Inferior parietal cortex (tissue), 1 donor: ENCODE results near the gene TMEM14C.
A peak's percentile ranks its signal among the peaks of the same experiment; 100 is the strongest.

Experiments
- DNase-seq: peaks from one replicate; pipeline ENCODE4 v3.0.0-alpha.2; 2016; ENCODE audit errors: extremely low spot score

Gene TMEM14C

GRCh38 chr6:10722820-10723566 lies at the start of gene TMEM14C:
Gene TMEM14C, plus strand, starts transcription at chr6:10723070. Its CDS starts 1,544 bp downstream, at chr6:10724614.
- peak; percentile 93 for DNase-seq

DNA sequence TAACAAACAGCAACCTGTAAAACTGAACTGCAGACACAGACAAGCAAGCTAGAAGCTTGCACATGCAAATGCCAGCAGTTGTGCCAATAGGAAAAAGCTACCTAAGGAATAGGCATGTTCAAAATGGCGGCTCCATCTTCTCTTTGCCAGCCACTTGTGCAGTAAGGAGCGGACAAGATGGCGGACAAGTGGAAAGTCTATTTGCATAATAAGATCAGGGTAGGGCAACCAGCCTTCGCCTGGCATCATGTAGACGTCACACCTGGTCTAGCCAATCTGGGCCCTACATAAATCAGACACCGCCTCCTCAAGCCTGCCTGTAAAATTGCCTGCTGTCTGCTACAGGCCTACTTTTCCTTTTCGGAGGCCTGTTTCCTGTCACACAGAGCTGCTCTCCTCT lies 46.5 kb upstream of the TMEM14C start:
- no peak for DNase-seq

DNA sequence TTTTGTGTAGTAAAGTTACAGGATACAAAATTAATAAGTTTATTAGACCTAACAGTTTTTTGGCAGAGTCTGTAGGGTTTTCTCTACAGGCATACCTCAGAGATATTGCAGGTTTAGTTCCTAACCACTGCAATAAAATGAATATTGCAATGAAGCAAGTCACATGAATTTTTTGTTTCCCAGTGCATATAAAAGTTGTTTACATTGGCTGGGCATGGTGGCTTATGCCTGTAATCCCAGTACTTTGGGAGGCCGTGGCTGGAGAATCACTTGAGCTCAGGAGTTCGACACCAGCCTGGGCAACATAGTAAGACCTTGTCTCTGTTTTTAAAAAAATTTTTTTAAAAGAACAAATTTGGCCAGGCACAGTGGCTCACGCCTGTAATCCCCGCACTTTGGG lies 44.4 kb upstream of the TMEM14C start:
- DNase-seq, result no peak

- no peak for DNase-seq
Observed at GRCh38 chr6:10681795-10682194, 41.1 kb upstream of the TMEM14C start.

GRCh38 chr6:10682355-10682988 lies 40.4 kb upstream of the TMEM14C start:
- no peak for DNase-seq

- no peak for DNase-seq
Observed at GRCh38 chr6:10684618-10685017, 38.3 kb upstream of the TMEM14C start.

- no peak for DNase-seq
Observed at GRCh38 chr6:10685092-10685915, 37.6 kb upstream of the TMEM14C start.

DNA sequence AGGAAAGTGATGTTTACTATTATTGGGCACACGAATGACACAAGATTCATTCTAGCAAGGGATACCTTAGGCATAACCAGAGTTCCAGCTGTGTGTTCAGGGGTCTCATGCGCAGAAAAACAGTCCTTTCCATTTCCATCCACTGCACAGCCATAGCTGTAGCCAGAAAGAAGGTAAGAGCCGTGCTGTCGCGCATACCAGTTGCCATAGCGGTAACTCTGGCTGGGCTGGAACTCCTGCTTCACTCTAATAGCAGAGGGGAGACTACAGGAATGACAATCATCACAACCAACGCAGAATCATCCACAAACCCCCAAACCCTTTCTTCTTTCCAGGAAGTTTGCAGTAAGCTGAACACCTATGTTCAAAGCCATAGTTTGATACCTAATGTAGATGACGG lies 36.0 kb upstream of the TMEM14C start:
- no peak for DNase-seq

GRCh38 chr6:10687582-10687981 lies 35.3 kb upstream of the TMEM14C start:
- DNase-seq, result no peak

- DNase-seq, result no peak
Observed at GRCh38 chr6:10690651-10691445, 32.0 kb upstream of the TMEM14C start.

DNA sequence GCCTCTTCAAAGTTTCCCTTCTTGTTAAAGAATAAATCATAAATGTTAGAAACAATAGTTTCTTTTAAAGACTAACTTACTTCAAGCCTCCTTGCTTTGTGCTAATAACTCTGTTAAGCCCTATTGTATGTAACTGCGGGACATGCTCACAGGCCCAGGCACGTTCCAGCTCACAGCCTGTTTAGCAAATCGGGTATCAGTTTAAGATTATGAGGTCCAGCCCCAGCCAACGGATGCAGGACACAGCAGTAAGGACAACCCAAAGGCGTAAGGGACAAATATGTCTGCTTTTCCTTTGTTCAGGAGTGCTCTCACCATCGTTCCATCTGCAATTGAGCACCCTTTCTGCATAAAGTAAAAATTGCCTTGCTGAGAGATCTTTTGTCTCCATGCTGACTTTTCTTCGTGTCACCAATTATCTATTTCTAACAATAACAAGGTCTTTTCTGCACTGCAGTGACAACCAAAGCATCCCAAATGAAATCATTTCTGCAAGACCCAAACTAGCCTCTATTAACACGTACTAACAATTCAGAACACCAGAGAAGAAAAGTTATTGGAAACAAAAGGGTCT lies 29.8 kb upstream of the TMEM14C start:
- no peak for DNase-seq

GRCh38 chr6:10694302-10695085 lies 28.4 kb upstream of the TMEM14C start, which contains the start of the genes C6orf52 and PAK1IP1:
Gene C6orf52, minus strand, starts transcription at chr6:10694616. Its CDS starts 7,066 bp downstream, at chr6:10687550.
Gene PAK1IP1, plus strand, starts transcription at chr6:10694972. Its CDS starts 14 bp downstream, at chr6:10694986.
- DNase-seq, result peak; percentile 97

DNA sequence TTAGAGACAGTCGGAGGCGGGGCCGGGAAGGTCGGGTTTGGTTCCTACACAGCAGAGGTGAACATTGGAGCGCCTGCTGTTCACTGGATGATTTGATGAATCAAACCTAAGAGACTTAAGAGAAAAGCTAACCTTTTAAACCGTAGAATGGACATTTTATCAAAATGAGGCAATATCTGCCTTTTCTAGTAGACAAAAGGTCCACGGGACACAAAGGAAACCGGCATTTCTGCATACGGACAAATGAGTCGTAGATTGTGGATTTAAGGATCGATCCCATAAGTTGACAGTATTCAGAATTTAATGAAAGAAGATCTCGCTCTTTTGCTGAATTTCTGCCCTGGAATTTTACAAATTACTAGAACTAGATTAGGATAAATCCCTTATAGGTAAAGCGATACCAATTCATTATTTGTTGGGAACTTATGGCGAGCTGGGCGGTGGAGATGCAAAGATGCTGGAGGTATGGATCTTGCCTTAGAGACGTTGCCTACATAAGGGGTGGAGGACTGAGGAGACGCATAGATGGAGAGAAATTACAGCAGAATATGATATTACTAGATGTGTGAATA lies 27.7 kb upstream of the TMEM14C start:
- no peak for DNase-seq

GRCh38 chr6:10696655-10697054 lies 26.2 kb upstream of the TMEM14C start:
- no peak for DNase-seq

DNA sequence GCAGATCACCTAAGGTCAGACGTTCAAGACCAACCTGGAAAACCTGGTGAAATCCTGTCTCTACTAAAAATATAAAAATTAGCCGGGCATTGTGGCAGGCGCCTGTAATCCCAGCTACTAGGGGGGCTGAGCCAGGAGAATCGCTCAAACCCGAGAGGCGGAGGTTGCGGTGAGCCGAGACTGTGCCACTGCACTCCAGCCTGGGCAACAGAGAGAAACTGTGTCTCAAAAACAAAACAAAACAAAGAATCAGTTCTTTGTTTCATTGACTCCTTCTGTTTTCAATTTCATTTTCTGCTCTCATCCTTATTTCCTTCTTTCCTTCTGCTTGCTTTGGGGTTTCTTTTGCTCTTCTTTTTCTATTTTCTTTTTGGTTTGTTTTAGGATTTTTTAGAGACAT lies 8.9 kb upstream of the TMEM14C start:
- DNase-seq, result no peak

DNA sequence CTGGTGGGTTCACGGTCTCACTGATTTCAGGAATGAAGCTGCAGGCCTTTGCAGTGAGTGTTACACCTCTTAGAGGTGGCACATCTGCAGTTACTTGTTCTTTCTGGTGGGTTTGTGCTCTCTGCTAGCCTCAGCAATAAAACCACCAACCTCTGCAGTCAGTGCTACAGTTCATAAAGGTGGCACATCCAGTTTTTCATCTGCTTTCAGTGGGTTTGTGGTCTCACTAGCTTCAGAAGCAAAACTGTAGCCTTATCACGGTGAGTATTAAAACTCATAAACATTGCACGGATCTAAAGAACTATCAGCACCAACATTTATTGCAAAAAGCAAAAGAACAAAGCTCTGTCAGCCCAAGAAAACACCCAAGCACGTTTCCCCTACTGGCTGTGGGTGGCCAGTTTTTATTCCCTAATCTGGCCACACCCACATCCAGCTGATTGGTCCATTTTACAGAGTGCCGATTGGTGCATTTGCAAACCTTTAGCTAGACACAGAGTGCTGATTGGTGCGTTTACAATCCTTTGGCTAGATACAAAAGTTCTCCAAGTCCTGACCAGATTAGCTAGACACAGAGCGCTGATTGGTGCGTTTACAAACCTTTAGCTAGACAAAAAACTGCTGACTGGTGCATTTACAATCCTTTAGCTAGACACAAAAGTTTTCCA lies 3.4 kb upstream of the TMEM14C start:
- no peak for DNase-seq

DNA sequence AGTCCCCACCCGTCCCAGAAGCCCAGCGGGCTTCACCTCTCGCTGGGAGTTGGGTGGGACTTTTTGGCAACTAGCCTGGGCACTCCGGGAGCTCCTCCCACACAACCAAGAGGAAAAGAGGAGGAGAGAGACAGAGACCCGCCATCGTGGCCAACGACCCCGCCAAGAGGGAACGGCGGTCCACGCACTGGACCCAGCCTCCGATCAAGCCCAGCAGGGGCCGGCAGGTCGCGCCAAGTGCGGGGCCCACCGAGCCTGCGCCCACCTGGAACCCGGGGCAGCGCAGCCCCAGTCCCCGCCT lies 3.0 kb upstream of the TMEM14C start:
- no peak for DNase-seq

- no peak for DNase-seq
Observed at GRCh38 chr6:10720265-10720959, 2.5 kb upstream of the TMEM14C start.
